HCT116 (cell line): ENCODE measurements around the gene MDM4. TPM values are rescaled to one million over a fixed set of nuclear protein-coding genes. Genes with fewer than 3 reads are reported as not detected.

ENCODE experiments used
- ATAC-seq: fragments of 200-7000 bp; cut with Tn5 transposase; 2 replicates; pipeline ENCODE4 v1.9.1; 2020; ENCODE audit warnings: mild to moderate bottlenecking, moderate library complexity
- BruUV-seq: library from RNA; stranded (reverse); fragments of 400-500 nt; replicated peaks from 2 replicates; lab custom pipeline; 2021; lab: Mats Ljungman, UMichigan
- CTCF ChIA-PET: fragments of 300-600 bp; sonication (Branson Sonifier 250); formaldehyde crosslinking; loops from one replicate; lab custom pipeline; 2021; ENCODE audit warnings: antibody characterized with exemption; lab: Charles Lee
- POLR2A ChIA-PET: fragments of 300-600, 350-600 bp; sonication (Branson Sonifier 250); formaldehyde crosslinking; loops from one replicate; lab custom pipeline; 2021; ENCODE audit warnings: antibody characterized with exemption; lab: Charles Lee
- RAD21 ChIA-PET, 2 experiments: fragments of 300-600 bp; sonication (Branson Sonifier 250); formaldehyde crosslinking; loops; one replicate each; lab custom pipeline; 2023; ENCODE audit warnings: low total read pairs in 2 of 2; ENCODE audit not compliant: uncharacterized antibody in 2 of 2, unreplicated experiment in 2 of 2, low non-redundant PET in 1 of 2; lab: Charles Lee
- DNase-seq: peaks from one replicate; pipeline ENCODE4 v3.0.0-alpha.2; 2010; ENCODE audit warnings: low read depth, low spot score
- H2AFZ ChIP-seq: fragments of 200-600 bp; shearing (Covaris generic), sonication (generic); 2 replicates; pipeline ENCODE4 v1.6.1; 2017; ENCODE audit warnings: low read depth, mixed run types, mixed read lengths, antibody characterized with exemption, low read length; ENCODE audit not compliant: poor library complexity, severe bottlenecking
- H3K27ac ChIP-seq: 2 replicates; pipeline ENCODE4 v1.5.1; 2012; ENCODE audit warnings: low read depth, low read length
- H3K27me3 ChIP-seq: fragments of 200-600 bp; sonication (generic); 2 replicates; pipeline ENCODE4 v1.6.1; 2016; ENCODE audit warnings: mixed run types, low read length, mixed read lengths; ENCODE audit not compliant: insufficient read depth
- H3K36me3 ChIP-seq, 2 experiments: fragments of 200-500 bp in 1 of 2; fragments of 200-600 bp in 1 of 2; sonication (Bioruptor generic) in 1 of 2; sonication (generic) in 1 of 2; 2 replicates each; pipeline versions ENCODE4 v1.5.1 to v1.6.1; 2014 to 2016; ENCODE audit warnings: low read length in 2 of 2, inconsistent platforms in 1 of 2, mixed read lengths in 1 of 2, mixed run types in 1 of 2; ENCODE audit not compliant: insufficient read depth in 2 of 2, control insufficient read depth in 1 of 2
- H3K4me1 ChIP-seq, 2 experiments: fragments of 200-600 bp in 1 of 2; sonication (generic) in 1 of 2; 2 replicates each; pipeline versions ENCODE4 v1.5.1 to v1.6.1; 2012 to 2017; ENCODE audit warnings: low read length in 2 of 2, inconsistent platforms in 1 of 2, mild to moderate bottlenecking in 1 of 2, mixed read lengths in 1 of 2, mixed run types in 1 of 2, moderate library complexity in 1 of 2; ENCODE audit not compliant: insufficient read depth in 2 of 2, control insufficient read depth in 1 of 2
- H3K4me2 ChIP-seq: fragments of 200-600 bp; sonication (generic); 2 replicates; pipeline ENCODE4 v1.6.1; 2017; ENCODE audit warnings: mixed run types, low read length, mixed read lengths
- H3K4me3 ChIP-seq, 2 experiments: fragments of 200-600 bp in 1 of 2; sonication (generic) in 1 of 2; replicated peaks in 1 of 2; 2 replicates each; pipeline ENCODE4 v1.5.1; 2011 to 2016; ENCODE audit warnings: low read length in 2 of 2, control low read depth in 1 of 2, low read depth in 1 of 2, mild to moderate bottlenecking in 1 of 2, mixed read lengths in 1 of 2, mixed run types in 1 of 2
- H3K79me2 ChIP-seq: fragments of 200-600 bp; sonication (generic); 2 replicates; pipeline ENCODE4 v1.6.1; 2017; ENCODE audit warnings: mild to moderate bottlenecking, mixed run types, low read length, moderate library complexity, mixed read lengths; ENCODE audit not compliant: insufficient read depth
- H3K9ac ChIP-seq: fragments of 200-600 bp; sonication (generic); 2 replicates; pipeline ENCODE4 v1.6.1; 2016; ENCODE audit warnings: low read length, mixed read lengths
- H3K9me2 ChIP-seq: fragments of 200-600 bp; sonication (generic), shearing (Covaris generic); 2 replicates; pipeline ENCODE4 v1.6.1; 2017; ENCODE audit warnings: mixed run types, mild to moderate bottlenecking, moderate library complexity; ENCODE audit not compliant: insufficient read depth
- H3K9me3 ChIP-seq, 2 experiments: fragments of 200-500 bp in 1 of 2; fragments of 200-600 bp in 1 of 2; sonication (Bioruptor generic) in 1 of 2; sonication (generic) in 1 of 2; 2 replicates each; pipeline ENCODE4 v1.6.1; 2014 to 2017; ENCODE audit warnings: low read length in 2 of 2, mixed read lengths in 2 of 2, inconsistent platforms in 1 of 2, low read depth in 1 of 2, mild to moderate bottlenecking in 1 of 2, mixed run types in 1 of 2, moderate library complexity in 1 of 2; ENCODE audit not compliant: control insufficient read depth in 1 of 2, insufficient read depth in 1 of 2
- H4K20me1 ChIP-seq: fragments of 200-600 bp; sonication (generic), shearing (Covaris generic); 2 replicates; pipeline ENCODE4 v1.6.1; 2017; ENCODE audit warnings: mixed run types, mild to moderate bottlenecking, moderate library complexity; ENCODE audit not compliant: insufficient read depth
- CBX3 ChIP-seq: IDR thresholded peaks from 2 replicates; pipeline ENCODE4 v1.6.1; 2012; ENCODE audit warnings: low read depth
- CEBPB ChIP-seq: IDR thresholded peaks from 2 replicates; pipeline ENCODE4 v1.6.1; 2012; ENCODE audit warnings: low read depth
- EGR1 ChIP-seq: IDR thresholded peaks from 2 replicates; pipeline ENCODE4 v1.6.1; 2012; ENCODE audit warnings: low read depth
- ELF1 ChIP-seq: IDR thresholded peaks from 2 replicates; pipeline ENCODE4 v1.6.1; 2012; ENCODE audit warnings: low read depth, borderline replicate concordance
- EZH2phosphoT487 ChIP-seq: fragments of 200-600 bp; IDR thresholded peaks from 2 replicates; pipeline ENCODE4 v1.6.1; 2018; ENCODE audit warnings: antibody characterized with exemption, borderline replicate concordance
- POLR2A ChIP-seq: IDR thresholded peaks from 2 replicates; pipeline ENCODE4 v1.7.0; 2011; ENCODE audit warnings: borderline replicate concordance; ENCODE audit not compliant: insufficient read depth, insufficient read length; ENCODE audit errors: extremely low read depth
- POLR2AphosphoS5 ChIP-seq: IDR thresholded peaks from 2 replicates; pipeline ENCODE4 v1.6.1; 2011; ENCODE audit warnings: mild to moderate bottlenecking, low read depth, low read length, moderate library complexity
- SIN3A ChIP-seq: IDR thresholded peaks from 2 replicates; pipeline ENCODE4 v1.6.1; 2012; ENCODE audit warnings: low read depth
- SP1 ChIP-seq: IDR thresholded peaks from 2 replicates; pipeline ENCODE4 v1.6.1; 2012; ENCODE audit warnings: low read depth
- TCF7L2 ChIP-seq: IDR thresholded peaks from 2 replicates; pipeline ENCODE4 v1.7.0; 2011; ENCODE audit warnings: borderline replicate concordance, inconsistent platforms; ENCODE audit not compliant: insufficient read depth, insufficient read length; ENCODE audit errors: extremely low read depth
- ZNF274 ChIP-seq: fragments of 200-500 bp; sonication (Bioruptor generic); IDR thresholded peaks from 2 replicates; pipeline ENCODE4 v1.6.1; 2014; ENCODE audit warnings: mild to moderate bottlenecking, low read depth, low read length, inconsistent platforms
- intact Hi-C: fragments of 100-400 bp; cut with micrococcal nuclease; formaldehyde crosslinking; loops from 2 replicates; pipeline ENCODE4 v1.10.0; 2022
- total RNA-seq: library from RNA; stranded (reverse); gene quantifications from one replicate; pipeline ENCODE4 v1.2.1, GENCODE V29; 2021; ENCODE audit not compliant: unreplicated experiment
- TF ChIP-seq, protein P1 (sequence below): IDR thresholded peaks from 2 replicates; pipeline ENCODE4 v1.6.1; 2011; ENCODE audit warnings: mild to moderate bottlenecking, low read length, moderate library complexity; ENCODE audit not compliant: insufficient replicate concordance; ENCODE audit errors: extremely low read depth
- TF ChIP-seq, protein P2 (sequence below): IDR thresholded peaks from 2 replicates; pipeline ENCODE4 v1.6.1; 2012

Gene MDM4
- total RNA-seq, 1 experiment from 2014 or later = 79.5 TPM

DNA sequence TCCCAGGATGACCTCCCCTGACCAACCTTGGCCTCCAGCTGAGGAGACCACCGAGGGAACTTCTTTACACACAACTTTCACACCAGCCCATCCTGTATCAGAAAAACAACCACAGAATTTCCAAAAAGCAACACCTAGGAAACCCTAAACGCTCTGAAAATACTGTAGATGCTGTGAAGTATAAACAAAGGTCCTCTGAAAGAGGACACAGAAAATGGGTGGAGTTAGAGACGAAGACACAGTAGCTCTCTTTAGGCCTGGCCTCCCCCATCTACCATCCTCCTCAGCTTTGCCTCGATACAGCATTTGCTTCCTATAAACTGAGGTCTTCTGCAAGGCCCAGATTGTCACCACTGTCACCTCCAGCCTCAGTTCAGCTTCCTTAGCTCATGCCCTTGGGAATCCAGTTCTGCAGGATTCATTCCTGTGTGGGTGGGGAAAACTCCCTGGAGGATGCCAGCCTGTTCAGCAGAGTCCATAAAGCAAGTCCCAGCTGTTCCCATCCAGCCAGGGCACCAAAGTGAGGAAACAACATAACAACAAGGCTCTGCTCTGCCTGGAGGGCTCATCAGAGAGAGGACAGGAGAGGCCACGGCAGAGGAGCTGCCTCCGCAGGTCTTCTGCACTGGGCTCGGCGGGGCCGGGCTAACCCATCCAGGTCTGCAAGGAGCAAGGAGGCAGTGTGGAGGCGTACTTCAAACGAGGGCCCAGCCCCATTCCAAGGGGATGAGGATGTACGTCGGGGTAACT is 36.6 kb upstream of the MDM4 start (continued):
- TF ChIP-seq POLR2AphosphoS5 = peak; percentile 20; the same call in 1 of the 2 replicates
- TF ChIP-seq ZNF274 = no peak
- TF ChIP-seq, protein P1, sequence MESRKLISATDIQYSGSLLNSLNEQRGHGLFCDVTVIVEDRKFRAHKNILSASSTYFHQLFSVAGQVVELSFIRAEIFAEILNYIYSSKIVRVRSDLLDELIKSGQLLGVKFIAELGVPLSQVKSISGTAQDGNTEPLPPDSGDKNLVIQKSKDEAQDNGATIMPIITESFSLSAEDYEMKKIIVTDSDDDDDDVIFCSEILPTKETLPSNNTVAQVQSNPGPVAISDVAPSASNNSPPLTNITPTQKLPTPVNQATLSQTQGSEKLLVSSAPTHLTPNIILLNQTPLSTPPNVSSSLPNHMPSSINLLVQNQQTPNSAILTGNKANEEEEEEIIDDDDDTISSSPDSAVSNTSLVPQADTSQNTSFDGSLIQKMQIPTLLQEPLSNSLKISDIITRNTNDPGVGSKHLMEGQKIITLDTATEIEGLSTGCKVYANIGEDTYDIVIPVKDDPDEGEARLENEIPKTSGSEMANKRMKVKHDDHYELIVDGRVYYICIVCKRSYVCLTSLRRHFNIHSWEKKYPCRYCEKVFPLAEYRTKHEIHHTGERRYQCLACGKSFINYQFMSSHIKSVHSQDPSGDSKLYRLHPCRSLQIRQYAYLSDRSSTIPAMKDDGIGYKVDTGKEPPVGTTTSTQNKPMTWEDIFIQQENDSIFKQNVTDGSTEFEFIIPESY = no peak
- TF ChIP-seq SIN3A = peak; percentile 66
- TF ChIP-seq CBX3 = peak; percentile 72; the same call in 1 of the 2 replicates
- TF ChIP-seq ELF1 = no peak
- peak; percentile 95 for TF ChIP-seq EGR1
- TF ChIP-seq, protein P2, sequence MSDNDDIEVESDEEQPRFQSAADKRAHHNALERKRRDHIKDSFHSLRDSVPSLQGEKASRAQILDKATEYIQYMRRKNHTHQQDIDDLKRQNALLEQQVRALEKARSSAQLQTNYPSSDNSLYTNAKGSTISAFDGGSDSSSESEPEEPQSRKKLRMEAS = peak; percentile 56; the same call in 1 of the 2 replicates
- no peak for TF ChIP-seq TCF7L2
- peak; percentile 80 for TF ChIP-seq SP1
- no peak for TF ChIP-seq POLR2A
- 0 out of 2 replicates have a peak, but pooled peaks have one; percentile 14 for TF ChIP-seq CEBPB

DNA sequence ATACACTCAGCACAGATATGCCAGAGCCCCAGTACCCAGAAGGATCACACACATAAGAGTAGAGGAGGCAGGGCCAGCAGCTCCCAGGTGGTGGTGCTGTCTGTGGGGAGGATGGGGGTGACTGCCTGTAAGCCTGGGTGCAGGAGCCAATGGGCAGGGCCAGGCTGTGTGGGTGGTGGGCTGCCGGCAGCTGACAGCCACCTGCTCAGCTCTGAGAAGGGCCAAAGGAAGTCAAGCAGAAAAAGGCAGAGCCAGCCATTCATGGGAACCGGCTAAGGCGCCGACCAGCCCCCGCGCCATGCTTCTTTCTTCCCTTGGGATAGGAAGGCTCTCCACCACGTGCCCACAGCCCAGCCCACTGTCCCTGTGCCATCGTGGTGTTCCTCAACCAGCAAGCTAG is 35.7 kb upstream of the MDM4 start:
- Histone ChIP-seq H3K79me2 (no peaks in the 10 kb centered on the region), H3K9me2 (no peaks in the 10 kb centered on the region), H3K9ac (peak overlapping the region; percentile 31), H3K27me3 (no peaks in the 10 kb centered on the region), H3K27ac (peak overlapping the region; percentile 33), H3K4me3 (peak overlapping the region in 1 of 2 experiments; percentile 40; a peak in 1 of 4 replicates), H4K20me1 (no peaks in the 10 kb centered on the region), H3K36me3 (no peaks in the 10 kb centered on the region), H3K4me1 (peaks cover 53 to 70% of the 10 kb centered on the region in 2 experiments), H3K9me3 (no peaks in the 10 kb centered on the region), H2AFZ (no peak overlapping the region), H3K4me2 (peak overlapping the region; percentile 72)
- RAD21 ChIA-PET = no interaction called here
- ATAC-seq (peak; percentile 35), DNase-seq (no peak)
- POLR2A ChIA-PET = interaction anchor here (1.2 kb wide), 1 partner anchor 14 kb away, joined by 3 read pairs; the partner anchor contains the start of gene PIK3C2B
- no peak for TF ChIP-seq POLR2AphosphoS5
- TF ChIP-seq, protein P2 = no peak
- no peak for TF ChIP-seq EZH2phosphoT487
- TF ChIP-seq CBX3 = no peak
- CTCF ChIA-PET = interaction anchor here (1.3 kb wide), 1 partner anchor 23 kb away, joined by 3 read pairs; no protein-coding TSS in a partner anchor
- intact Hi-C loops = no loop called here
- no TSS peak for BruUV-seq
